ENCODE results near the gene CERS2. TPM values are rescaled to one million over a fixed set of nuclear protein-coding genes. Genes with fewer than 3 reads are reported as not detected.

The CERS2 gene
- total and polyA plus RNA-seq, 2 of the 8 experiments (the other 6 are each of a cell fraction or from before 2014, with no cell fraction given), result 216 to 237 TPM

DNA sequence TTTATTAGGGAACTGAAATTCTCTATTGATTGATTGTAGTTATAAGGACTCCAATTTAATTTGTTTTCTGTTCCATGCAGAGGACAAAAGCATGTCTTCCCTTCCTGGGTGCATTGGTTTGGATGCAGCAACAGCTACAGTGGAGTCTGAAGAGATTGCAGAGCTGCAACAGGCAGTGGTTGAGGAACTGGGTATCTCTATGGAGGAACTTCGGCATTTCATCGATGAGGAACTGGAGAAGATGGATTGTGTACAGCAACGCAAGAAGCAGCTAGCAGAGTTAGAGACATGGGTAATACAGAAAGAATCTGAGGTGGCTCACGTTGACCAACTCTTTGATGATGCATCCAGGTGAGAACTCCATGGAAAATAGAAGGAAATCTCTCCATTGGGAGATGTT, 47.0 kb downstream of the CERS2 start (continued):
- TF ChIP-seq CTBP2 (IDR thresholded peaks at IDR 0.05; ENCODE audit: borderline replicate concordance, insufficient read depth, insufficient read length, low read length) (no peak), RBBP5 (IDR thresholded peaks at IDR 0.05; ENCODE audit: borderline replicate concordance, low read depth, low read length) (no peak), JUN (IDR thresholded peaks at IDR 0.05; ENCODE audit: low read depth, low read length) (no peak), POLR2AphosphoS5 (IDR thresholded peaks at IDR 0.05; ENCODE audit: low read depth, low read length) (no peak), KDM5A (IDR thresholded peaks at IDR 0.05; ENCODE audit: low read length) (no peak), MAFK (IDR thresholded peaks at IDR 0.05; ENCODE audit: low read depth, low read length) (no peak)
- TF ChIP-seq, protein P1, sequence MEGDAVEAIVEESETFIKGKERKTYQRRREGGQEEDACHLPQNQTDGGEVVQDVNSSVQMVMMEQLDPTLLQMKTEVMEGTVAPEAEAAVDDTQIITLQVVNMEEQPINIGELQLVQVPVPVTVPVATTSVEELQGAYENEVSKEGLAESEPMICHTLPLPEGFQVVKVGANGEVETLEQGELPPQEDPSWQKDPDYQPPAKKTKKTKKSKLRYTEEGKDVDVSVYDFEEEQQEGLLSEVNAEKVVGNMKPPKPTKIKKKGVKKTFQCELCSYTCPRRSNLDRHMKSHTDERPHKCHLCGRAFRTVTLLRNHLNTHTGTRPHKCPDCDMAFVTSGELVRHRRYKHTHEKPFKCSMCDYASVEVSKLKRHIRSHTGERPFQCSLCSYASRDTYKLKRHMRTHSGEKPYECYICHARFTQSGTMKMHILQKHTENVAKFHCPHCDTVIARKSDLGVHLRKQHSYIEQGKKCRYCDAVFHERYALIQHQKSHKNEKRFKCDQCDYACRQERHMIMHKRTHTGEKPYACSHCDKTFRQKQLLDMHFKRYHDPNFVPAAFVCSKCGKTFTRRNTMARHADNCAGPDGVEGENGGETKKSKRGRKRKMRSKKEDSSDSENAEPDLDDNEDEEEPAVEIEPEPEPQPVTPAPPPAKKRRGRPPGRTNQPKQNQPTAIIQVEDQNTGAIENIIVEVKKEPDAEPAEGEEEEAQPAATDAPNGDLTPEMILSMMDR (IDR thresholded peaks at IDR 0.05; ENCODE audit: control extremely low read depth in 1 of 3, insufficient read depth in 1 of 3, low read depth in 1 of 3, low read length in 3 of 3), result no peak

Data from H1 (cell line).